HG03045 (cell line): ENCODE data around the gene VAC14.

ENCODE experiments used
- ATAC-seq: cut with Tn5 transposase; IDR thresholded peaks from one replicate; pipeline ENCODE4 v1.9.1; 2021; ENCODE audit warnings: mild to moderate bottlenecking, moderate library complexity; ENCODE audit not compliant: unreplicated experiment

Gene VAC14

DNA sequence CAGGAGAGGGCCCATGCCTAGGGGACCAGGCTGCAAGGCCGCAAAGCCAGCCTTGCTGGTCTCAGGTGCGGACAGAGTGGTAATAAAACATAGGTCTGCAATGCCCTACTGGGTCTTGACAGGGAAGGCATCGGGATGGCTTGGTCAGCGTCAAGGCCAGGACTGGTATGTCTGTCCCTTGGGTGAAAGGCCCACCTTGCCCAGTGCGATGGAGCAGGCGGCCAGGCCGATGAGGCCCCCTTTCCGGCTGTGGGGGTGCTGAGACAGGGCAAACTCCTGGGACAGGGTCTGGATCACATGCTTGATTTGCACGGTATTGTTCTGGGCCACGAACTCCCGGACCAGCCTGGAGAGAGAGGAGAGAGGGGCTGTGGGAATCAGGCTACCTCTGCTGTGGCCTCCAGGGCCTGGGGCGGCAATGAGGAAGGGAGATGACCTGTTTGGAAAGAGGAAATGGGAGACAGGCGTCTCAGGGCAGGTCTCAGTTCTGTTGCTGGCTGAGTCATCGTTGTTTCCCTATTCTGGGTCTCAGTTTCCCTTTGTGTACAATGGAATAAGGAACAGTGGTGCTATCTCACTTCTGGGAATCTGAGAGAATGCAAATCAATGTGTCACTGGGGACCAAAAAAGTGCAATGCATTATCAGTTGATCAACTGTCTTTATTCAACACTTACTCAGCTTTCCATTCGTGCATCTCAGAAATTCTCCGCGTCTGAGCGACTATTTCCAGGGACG, 14.8 kb downstream of the VAC14 start:
- no peak for ATAC-seq

DNA sequence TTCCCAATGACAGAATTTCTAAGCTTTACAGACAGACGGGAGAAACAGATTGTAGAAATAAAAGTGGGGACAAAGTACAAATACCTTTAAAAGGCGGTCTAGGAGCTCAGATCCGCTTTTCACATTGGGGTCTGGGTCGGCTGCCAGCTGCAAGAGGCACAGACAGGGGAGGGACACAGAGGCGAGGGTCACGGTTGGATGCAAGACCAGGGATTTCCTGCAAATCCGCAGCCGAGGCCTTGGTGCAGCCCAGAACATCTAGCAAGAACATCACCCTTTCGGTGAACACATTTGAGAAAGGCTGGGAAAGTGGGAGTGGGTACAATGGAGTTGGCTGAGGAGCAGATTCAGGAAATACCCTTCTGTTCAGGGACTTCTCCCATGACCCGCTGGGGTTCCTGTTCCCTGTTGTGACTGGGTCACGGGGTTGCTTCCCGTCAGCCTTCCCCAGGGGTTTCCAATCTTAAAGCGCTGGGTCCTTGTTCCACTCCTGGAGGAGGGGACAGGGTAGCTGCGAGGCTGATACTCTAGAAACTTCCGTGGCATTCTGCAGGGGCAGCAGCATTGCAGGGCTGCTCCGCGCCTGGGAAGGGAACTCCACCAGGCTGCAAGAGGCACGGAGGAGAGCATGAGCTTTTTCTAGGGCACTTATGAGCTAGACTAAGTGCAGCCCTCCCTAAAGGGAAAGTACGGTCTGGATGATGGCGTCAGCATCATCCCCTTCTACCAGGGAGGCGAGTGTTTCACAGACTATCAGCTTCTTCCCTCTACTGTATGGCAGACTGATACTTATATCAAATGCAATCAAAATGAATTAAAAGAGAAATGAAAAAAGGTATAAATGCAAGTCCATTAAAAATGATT, 16.0 kb downstream of the VAC14 start:
- ATAC-seq, result no peak

DNA sequence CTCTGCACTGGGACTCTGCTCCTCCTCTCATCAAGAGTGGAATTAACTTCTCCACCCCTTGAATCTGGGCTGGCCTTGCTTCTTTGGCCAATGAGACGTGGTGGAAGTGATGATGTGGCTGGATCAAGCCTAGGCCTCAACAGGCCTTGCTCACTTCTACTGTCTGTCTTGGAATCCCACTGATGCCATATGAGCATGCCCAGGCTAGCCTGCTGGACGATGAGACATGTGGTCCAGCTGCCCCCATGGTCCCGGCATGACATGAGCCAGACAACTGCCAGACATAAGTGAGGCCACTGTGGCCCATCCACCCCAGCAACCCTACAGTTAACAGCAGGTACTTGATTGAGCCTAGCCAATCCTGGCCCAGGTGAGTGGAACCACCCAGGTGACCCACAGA, 18.7 kb downstream of the VAC14 start:
- ATAC-seq, result no peak

DNA sequence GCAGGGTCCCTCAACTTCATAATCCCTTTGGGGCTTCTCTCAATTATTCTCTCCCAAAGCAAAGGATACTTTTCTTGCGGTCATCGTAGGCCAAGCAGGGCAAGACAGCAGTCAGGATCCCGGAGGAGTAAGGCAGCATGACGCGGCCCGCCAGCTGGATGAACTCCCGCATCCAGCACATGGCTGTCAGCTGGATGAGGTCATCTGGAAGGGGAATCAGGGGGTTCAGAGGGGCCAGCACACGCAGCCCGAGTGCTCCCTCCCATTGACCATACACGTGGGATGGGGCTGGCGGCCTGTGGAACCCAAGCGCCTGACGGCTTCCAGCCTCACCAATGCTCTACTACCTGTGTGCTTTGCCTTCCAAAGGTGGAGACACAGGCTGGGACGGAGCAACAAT, 19.2 kb downstream of the VAC14 start:
- no peak for ATAC-seq

DNA sequence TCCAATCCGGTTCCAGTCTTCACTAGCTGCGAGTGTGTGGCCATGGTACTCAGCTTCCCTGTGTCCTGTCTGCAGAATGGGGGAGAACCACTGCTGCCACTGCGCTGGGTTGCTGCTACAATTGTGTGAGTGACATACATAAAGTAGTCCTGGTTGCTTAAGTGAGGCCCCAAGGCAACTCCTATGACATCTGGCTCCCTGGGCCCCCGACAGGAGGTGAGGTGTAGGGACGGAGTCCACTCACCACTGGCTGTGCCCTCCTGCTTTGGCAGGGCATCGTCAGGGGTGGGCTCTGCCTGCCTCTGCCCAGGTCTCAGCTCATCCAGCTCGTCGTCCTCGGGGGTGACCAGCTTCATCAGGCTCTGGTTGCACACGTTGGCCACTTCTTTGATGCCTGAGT, 20.4 kb downstream of the VAC14 start:
- ATAC-seq, result no peak

DNA sequence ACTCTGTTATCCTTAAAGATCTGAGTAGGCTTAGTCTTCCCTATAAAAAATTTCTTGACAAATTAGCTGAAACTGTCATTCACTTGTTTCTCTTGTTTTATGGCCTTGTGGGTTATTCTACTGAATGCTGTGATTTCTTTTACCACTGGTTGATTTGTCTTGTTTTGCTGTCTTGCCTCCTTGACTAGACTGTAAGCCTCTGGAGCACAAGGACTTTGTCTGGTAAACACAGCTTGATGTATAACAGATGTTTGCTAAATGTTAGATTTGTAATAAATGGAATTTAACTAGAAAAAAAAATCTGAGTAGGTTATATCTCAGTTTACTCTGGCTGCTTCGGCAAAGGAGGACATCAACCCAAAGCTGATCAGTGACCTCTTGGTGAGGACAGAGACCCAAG, 21.6 kb downstream of the VAC14 start:
- no peak for ATAC-seq

DNA sequence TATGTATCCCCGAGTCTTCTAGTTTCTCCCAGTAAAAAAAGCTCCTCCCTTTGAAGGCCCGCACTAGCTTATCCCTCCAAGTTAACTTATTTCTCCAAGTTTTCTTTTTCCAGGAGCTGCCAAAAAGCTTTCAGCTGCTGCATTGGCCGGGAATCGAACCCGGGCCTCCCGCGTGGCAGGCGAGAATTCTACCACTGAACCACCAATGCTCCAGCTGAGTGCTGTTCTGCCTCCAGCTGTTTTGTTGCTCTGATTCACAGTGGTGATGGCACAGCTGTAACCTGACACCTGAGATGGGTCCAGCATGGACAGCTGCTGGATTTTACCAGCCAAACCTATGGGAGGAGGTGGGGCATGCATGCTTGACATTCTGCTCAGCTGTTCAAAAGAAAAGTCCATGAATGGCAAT, 22.1 kb downstream of the VAC14 start:
- ATAC-seq, result no peak

DNA sequence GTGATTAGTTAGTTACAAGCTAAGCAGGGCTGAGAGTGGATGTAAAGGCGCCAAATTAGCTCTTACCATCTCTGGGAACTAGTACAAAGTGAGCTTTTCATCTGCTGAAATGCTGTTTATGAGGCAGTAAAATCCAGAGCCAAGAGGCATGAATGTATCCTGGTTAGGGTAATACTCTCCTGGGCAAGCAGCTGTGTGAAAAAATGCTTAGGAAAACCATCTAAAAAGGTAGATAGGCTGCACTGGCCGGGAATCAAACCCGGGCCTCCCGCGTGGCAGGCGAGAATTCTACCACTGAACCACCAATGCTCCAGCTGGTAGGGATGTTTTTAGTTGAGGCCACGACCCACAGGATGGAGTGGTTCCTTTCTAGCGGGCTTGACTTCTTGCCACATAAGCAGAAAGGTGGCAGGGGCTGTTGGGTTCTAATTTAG, 23.0 kb downstream of the VAC14 start:
- no peak for ATAC-seq

DNA sequence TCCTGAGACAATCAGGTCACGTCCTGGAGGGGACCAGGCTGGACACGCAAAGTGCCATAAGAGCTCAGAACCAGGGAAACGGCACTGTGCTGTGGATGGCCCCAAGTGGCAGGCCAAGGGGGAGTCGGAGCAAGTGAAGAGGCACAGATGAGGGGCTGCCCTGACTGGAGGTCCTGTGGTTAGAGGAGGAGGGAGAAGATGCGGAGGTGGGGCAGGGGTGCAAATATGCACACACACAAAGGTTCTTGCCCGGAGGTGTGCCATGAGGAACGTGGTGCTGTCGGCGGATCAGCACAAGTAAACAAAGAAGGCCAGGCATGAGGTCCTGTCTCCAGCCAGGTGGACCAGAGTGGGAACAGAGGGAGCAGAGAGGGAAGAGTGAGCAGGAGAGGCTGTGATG, 23.5 kb downstream of the VAC14 start:
- ATAC-seq, result no peak

DNA sequence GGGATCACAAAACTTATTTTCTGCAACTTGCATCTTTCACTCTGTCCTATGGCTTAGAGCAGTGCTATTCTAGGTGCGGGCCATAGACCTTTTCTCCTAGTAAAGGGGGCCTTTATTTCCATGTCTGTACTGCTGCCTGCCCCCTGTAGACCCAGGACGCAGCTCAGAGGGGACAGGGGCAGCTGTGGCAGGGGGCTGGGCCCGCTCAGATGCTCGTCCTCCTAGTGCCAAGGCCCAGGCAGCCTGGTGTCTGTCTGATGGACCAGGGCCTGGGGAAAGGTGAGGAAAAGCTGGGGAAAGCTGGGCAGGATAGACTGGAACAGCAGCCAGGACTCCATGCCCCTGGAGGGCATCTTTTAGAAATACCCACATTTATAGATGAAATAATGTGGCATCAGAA, 25.6 kb downstream of the VAC14 start:
- ATAC-seq, result no peak

DNA sequence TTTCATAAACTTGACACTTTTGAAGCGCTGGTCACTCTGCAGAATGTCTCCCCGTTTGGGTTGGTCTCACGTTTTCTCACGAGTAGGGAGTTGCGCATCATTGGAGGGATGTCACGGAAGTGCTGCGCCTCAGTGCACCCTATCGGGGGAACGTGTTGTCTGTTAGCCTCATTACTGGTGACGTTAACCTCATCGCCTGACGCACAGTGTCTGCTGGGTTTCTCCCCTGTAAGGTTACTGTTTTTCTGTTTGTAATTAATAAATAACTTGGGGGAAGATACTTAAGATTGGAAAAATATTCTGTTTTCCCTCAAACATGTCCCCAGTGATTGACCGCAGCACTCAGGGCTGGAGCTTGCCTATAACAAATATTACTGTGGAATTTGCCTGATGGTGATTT, 26.7 kb downstream of the VAC14 start:
- no peak for ATAC-seq

DNA sequence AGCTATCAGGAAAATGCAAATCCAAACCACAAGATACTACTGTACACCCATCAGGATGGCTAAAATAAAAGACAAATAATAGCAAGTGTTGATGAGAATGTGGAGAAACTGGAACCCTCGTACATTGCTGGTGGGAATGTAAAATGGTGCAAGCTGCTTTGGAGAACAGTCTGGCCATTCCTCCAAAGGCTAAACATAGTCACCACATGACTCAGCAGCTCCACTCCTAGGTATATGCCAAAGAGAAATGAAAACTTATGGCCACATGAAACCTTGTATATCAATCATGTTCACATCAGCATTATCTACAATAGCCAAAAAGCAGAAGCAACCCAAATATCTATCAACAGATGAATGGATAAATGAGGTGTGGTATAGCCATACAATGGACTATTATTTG, 28.5 kb downstream of the VAC14 start:
- ATAC-seq, result no peak

DNA sequence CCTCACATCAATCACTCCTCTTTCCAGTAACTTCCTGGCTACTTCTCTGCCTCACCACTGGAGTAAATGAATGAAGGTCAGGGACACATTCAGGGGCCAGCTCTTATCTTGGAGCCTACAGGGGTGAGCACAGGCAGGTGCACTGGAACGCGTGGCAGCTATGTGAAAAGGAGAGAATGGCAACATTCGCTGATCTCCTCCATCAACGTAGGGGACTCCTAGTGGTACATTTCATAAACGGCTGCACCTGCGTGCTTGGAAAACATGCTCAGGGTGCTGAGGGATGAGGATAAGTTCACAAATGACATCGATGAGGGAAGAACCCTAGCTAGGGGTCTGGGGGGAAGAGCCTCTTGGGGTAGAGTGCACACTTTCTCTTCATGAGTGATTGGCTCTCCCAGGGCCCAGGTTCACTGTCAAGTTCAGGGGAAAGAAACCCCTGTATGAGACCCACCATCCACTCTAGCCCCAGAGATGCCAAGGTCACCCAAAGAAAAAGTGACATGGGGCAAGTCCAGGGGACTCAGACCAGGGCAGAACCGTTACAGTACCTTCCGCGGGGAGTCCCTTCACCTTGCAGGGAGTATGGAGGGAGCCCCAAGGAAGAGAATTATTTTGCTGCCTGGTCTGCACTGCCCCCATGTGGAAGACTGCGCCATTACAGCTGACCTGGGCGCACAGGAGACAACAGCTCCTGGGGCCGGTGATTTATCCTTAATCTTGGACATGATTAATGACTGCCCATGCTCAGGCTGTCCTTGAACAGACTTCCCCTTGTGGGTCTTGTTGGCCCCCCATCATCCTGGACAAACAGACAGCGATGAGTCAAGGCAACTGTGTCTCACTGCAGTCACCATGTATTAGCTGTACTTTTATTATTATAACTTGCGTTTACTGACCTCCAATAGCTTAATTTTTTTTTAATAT, 30.1 kb downstream of the VAC14 start:
- no peak for ATAC-seq

DNA sequence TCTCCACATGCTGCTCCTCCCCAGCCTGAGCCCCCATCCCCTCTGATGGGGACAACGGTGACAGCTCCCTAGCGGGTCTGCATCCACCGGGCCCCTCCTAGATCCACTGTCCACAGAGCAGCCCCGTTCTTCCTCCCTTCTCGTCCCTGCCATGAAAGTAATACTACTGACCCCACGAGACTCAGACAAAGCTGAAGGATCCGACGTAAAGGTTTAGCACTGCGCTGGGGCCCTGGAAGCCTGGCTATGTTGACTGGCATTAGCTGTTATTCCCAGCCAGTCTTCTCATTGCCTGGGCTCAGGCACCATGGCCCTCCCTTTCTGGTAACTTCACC, 30.7 kb downstream of the VAC14 start:
- ATAC-seq, result no peak

DNA sequence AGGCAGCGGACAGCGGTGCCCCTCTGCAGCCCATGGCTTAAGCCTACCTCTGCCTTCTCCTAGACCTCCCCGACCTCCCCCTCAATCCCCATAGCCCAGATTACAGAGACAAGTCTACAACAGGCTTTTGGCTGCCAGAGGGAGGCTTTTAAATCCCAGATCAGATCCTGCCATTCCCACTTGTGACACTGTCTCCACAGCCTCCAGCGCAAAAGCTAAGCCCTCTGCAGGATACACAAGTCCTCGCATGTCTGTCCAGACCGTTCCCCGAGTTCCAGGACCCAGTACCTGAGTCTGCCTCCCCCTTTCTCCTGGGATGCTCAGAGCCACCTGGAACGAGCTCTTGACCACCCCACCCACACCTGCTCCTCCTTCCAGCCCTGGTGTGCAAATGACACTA, 31.2 kb downstream of the VAC14 start:
- ATAC-seq, result no peak

DNA sequence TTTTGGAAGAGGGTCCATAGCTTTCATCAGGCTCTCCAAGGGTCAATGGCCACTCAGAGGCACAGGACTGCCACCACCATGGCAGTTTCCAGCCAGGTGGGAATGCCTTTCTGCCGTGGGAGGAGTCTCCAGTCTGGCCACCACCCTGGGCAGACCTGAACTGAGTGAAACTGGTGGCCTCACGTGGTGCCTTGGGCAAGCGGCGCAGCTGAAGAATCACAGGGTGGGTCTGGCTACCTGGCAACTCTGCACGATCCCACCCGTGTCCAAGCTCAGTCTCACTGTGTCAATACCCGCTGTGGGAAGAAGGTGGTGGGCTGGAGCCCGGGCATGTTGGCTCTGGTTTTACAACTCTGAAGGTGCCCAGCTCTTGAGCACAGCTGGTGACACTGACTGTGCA, 31.8 kb downstream of the VAC14 start:
- no peak for ATAC-seq

DNA sequence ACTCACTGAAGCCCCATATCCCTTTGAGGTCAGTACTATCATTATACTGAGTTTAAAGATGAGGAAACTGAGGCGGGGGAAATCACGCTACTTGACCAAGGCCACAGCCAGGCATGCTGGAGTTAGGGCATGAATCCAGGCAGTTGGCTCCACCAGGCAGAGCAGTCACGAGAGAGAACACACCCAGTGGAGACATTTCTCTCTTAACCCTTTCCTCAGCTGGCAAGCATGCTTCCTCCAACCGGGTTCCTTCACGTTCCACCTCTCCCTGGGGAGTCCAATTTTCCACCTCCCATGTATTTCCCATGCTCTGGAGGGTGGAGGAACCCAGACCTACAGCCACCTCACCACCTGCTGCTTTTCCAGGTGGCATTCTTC, 32.8 kb downstream of the VAC14 start:
- ATAC-seq, result no peak

DNA sequence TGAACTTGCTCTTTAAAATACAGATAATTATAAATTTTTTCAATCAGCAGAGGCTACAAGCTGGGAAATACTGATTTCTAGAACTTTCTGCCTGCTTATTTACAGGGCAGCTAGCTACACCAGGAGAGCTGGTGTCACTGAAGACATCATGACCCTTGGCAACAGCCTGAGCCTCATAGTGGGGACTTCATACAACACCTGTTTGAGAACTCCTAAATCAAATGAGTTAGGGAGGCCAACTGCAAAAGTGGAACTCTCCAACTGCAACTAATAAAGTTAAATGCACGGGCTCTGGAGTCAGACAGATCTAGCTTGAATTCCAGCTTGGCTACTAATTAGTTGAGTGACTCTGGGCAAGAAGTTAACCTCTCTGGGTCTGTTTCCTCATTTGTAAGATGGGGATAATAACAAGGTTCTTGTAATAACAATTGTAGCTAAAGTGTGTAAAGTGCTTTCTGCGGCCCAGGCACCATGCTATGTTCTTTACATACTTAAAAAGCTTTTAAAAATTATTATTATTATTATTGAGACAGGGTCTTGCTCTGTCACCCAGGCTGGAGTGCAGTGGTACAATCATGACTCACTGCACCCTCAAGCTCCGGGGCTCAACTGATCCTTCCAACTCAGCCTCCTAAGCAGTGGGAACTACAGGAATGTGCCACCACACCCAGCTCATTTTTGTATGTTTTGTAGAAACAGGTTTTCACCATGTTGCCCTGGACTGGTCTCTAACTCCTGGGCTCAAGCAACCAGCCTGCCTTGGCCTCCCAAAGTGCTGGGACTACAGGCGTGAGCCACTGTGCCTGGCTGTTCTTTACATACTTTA, 33.4 kb downstream of the VAC14 start:
- no peak for ATAC-seq

DNA sequence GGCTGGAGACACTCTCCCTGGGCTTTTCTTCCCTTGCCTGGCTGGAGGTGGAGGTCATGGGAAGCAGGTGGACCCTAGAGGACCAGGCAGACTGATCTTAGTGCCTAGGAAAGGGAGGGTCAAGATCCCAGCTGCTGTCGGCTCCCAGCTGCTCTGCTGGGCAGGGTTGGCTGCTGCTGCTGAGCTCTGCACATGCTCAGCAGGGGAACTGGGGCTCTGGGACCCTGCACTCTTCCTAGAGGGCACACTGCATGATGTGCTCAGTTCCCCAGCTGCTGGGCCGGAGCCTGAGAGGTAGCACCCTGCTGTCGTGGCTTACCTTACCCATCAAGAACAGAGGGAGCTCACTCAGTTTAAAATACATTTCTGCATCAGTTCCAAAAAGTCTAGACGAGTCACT, 34.3 kb downstream of the VAC14 start:
- ATAC-seq, result no peak

DNA sequence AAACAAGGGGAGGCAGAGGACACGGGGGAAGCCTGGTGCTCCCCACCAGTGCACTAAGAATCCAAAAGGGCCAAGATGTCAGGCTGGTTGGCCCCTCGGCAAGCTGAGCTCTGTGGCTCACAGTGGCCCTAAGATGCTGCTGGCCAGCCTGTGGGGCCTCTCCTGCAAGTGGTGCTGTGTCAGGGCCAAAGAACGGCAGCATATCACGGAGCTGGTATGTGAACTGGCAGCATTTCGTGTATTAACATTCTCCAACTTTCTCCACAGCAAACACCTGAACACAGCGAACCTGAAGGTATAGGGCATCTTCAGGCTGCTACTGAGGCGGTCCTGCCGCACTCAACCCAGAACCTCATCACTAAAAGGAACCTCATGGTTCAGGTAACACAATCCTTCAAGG, 34.8 kb downstream of the VAC14 start:
- no peak for ATAC-seq

DNA sequence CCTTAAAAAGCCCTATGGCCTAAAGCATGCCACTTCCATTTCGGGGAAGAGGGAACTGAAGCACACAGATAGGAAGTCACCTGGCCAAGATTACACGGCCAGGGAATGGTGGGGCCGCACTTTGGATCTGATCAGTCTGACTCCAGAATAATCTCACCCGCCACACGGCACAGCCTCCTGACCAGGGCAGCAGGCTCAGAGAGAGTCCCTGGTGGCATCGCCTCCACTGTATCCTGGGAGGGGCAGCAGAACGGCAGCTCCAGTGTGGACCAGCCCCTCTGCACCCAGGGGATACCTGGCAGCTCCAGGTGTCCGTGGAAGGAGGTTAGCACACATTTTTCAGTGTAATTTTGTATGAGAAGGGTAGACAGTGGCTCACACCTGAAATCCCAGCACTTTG, 35.5 kb downstream of the VAC14 start:
- no peak for ATAC-seq
